Thoracic aorta (tissue), 2 donors: ENCODE results near the gene C17orf67. TPM values are rescaled to one million over a fixed set of nuclear protein-coding genes. Genes with fewer than 3 reads are reported as not detected.

ENCODE experiments used
- ATAC-seq: fragments of 150-250 bp; one replicate; pipeline ENCODE4 v1.8.0; 2017; ENCODE audit warnings: low read depth; ENCODE audit not compliant: insufficient number of reproducible peaks, low FRiP score
- DNase-seq: peaks from one replicate; pipeline ENCODE4 v3.0.0-alpha.2; 2020; ENCODE audit warnings: low spot score
- H3K27ac ChIP-seq, 2 donors: fragments of 200-600 bp; sonication (generic); 1 replicate in 1 of 2; 2 replicates in 1 of 2; pipeline ENCODE4 v1.5.1; 2016; ENCODE audit warnings: mild to moderate bottlenecking in 2 of 2, moderate library complexity in 2 of 2
- H3K27me3 ChIP-seq: fragments of 200-600 bp; sonication (generic); replicated peaks from 2 replicates; pipeline ENCODE4 v1.6.0; 2016; ENCODE audit warnings: mild to moderate bottlenecking; ENCODE audit not compliant: insufficient read depth
- H3K36me3 ChIP-seq: fragments of 200-600 bp; sonication (generic); one replicate; pipeline ENCODE4 v1.5.1; 2016
- H3K4me1 ChIP-seq, 2 donors: fragments of 200-600 bp; sonication (generic); 1 replicate in 1 of 2; 2 replicates in 1 of 2; pipeline versions ENCODE4 v1.5.1 to v1.6.0; 2016; ENCODE audit warnings: low read depth in 2 of 2, mild to moderate bottlenecking in 1 of 2; ENCODE audit not compliant: control insufficient read depth in 1 of 2
- H3K4me3 ChIP-seq: fragments of 200-600 bp; sonication (generic); 2 replicates; pipeline ENCODE4 v1.5.1; 2016; ENCODE audit warnings: mild to moderate bottlenecking
- H3K9me3 ChIP-seq: fragments of 200-600 bp; sonication (generic); 2 replicates; pipeline ENCODE4 v1.5.1; 2016
- CTCF ChIP-seq: fragments of 200-600 bp; sonication (generic); IDR thresholded peaks from one replicate; pipeline ENCODE4 v1.5.1; 2019; ENCODE audit warnings: antibody characterized with exemption
- total RNA-seq, 2 donors: library from RNA; depleted of rRNA; stranded (reverse); fragments of >200 nt; gene quantifications; one replicate each; pipeline versions ENCODE4 v1.1.0 to v1.2.3, GENCODE V29; 2016

The C17orf67 gene
- total RNA-seq, 2 donors from 2014 or later: 1.3 to 2.4 TPM

GRCh38 chr17:56876766-56877179 lies 43.1 kb upstream of the C17orf67 start:
- Histone ChIP-seq H3K27me3 (no peaks in the 10 kb centered on the region), H3K9me3 (no peaks in the 10 kb centered on the region), H3K4me1 (no peaks in the 10 kb centered on the region), H3K4me3 (no peak overlapping the region), H3K27ac (no peak overlapping the region), H3K36me3 (no peaks in the 10 kb centered on the region)
- DNase-seq (no peak), ATAC-seq (no peak)
- no peak for TF ChIP-seq CTCF

GRCh38 chr17:56870081-56870651 lies 36.4 kb upstream of the C17orf67 start:
- no peak for TF ChIP-seq CTCF
- Histone ChIP-seq H3K9me3 (no peaks in the 10 kb centered on the region), H3K36me3 (no peaks in the 10 kb centered on the region), H3K4me1 (no peaks in the 10 kb centered on the region), H3K27me3 (no peaks in the 10 kb centered on the region), H3K4me3 (no peak overlapping the region), H3K27ac (no peak overlapping the region)
- no peak for DNase-seq
- no peak for ATAC-seq

- Histone ChIP-seq H3K27me3 (no peaks in the 10 kb centered on the region), H3K9me3 (no peaks in the 10 kb centered on the region), H3K4me1 (no peaks in the 10 kb centered on the region), H3K36me3 (no peaks in the 10 kb centered on the region), H3K27ac (no peak overlapping the region), H3K4me3 (no peak overlapping the region)
- no peak for ATAC-seq
- no peak for TF ChIP-seq CTCF
- DNase-seq: no peak
Measured at GRCh38 chr17:56868716-56869115, 35.0 kb upstream of the C17orf67 start.

DNA sequence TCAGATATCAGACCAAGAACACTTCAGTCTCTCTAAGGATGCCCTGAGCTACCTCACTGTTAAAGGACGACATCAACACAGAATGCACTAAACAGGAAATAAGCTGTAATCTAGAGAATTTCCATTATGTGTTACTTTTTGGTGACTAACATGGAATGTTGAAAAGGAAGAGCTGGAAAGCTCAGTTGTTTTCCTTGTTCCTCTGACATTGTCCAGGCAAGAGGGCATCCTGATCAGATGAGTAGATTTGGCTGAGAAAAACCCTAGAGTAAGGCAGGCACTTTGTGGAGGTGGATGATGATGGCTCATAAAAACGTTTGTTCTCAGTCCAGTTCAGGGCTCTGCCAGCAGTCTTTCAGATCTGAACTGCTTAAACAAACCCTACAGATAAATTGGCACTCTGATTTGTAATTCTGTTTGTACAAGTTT lies 34.2 kb upstream of the C17orf67 start:
- Histone ChIP-seq H3K9me3 (no peaks in the 10 kb centered on the region), H3K4me3 (no peak overlapping the region), H3K27ac (no peak overlapping the region), H3K27me3 (no peaks in the 10 kb centered on the region), H3K4me1 (no peaks in the 10 kb centered on the region), H3K36me3 (no peaks in the 10 kb centered on the region)
- DNase-seq: no peak
- no peak for ATAC-seq
- no peak for TF ChIP-seq CTCF

GRCh38 chr17:56866496-56866895 lies 32.8 kb upstream of the C17orf67 start:
- Histone ChIP-seq H3K27ac (no peak overlapping the region), H3K36me3 (peaks cover 10% of the 10 kb centered on the region), H3K27me3 (no peaks in the 10 kb centered on the region), H3K9me3 (no peaks in the 10 kb centered on the region), H3K4me3 (no peak overlapping the region), H3K4me1 (no peaks in the 10 kb centered on the region)
- TF ChIP-seq CTCF: no peak
- DNase-seq: no peak
- no peak for ATAC-seq
